GM19043 (cell line): ENCODE measurements around the gene BOLA2.
"Not testable (repeated sequence)": the region's sequence is repeated elsewhere in the genome, so short reads cannot be mapped to it uniquely, and the experiment has no call there.

Source experiments
- ATAC-seq: cut with Tn5 transposase; IDR thresholded peaks from one replicate; pipeline ENCODE4 v1.9.1; 2021; ENCODE audit warnings: low read depth; ENCODE audit not compliant: unreplicated experiment

Gene BOLA2

GRCh38 chr16:29454269-29454668 lies at the start of gene BOLA2, which contains the start of gene SLX1B:
Gene BOLA2 (minus strand): TSS chr16:29454351. CDS start chr16:29454253, 98 bp downstream.
Gene SLX1B (plus strand): TSS chr16:29454533.
- ATAC-seq = peak; percentile 84

GRCh38 chr16:29482276-29482675 lies 28.1 kb upstream of the BOLA2 start:
- not testable (repeated sequence) for ATAC-seq

GRCh38 chr16:29472065-29472464 lies 17.9 kb upstream of the BOLA2 start:
- ATAC-seq = not testable (repeated sequence)

- ATAC-seq = not testable (repeated sequence)
Measured at GRCh38 chr16:29469660-29470059, 15.5 kb upstream of the BOLA2 start.

GRCh38 chr16:29467654-29468366 lies 13.7 kb upstream of the BOLA2 start:
- not testable (repeated sequence) for ATAC-seq

GRCh38 chr16:29466904-29467303 lies 12.8 kb upstream of the BOLA2 start:
- not testable (repeated sequence) for ATAC-seq

GRCh38 chr16:29465985-29466824 lies 12.1 kb upstream of the BOLA2 start:
- ATAC-seq = not testable (repeated sequence)

- not testable (repeated sequence) for ATAC-seq
Measured at GRCh38 chr16:29460647-29461030, 6.5 kb upstream of the BOLA2 start.

- ATAC-seq = not testable (repeated sequence)
Measured at GRCh38 chr16:29459706-29460646, 5.8 kb upstream of the BOLA2 start, which contains the start of gene SULT1A4. Gene SULT1A4 (plus strand): TSS chr16:29459913. CDS start chr16:29461386, 1,473 bp downstream.

- not testable (repeated sequence) for ATAC-seq
Measured at GRCh38 chr16:29457660-29458059, 3.5 kb upstream of the BOLA2 start.

- peak; percentile 60 for ATAC-seq
Measured at GRCh38 chr16:29454828-29455227, 677 bp upstream of the BOLA2 start.

- not testable (repeated sequence) for ATAC-seq
Measured at GRCh38 chr16:29453754-29454153, 397 bp downstream of the BOLA2 start.

GRCh38 chr16:29425390-29425789 lies 28.8 kb downstream of the BOLA2 start:
- ATAC-seq = not testable (repeated sequence)

GRCh38 chr16:29423587-29423986 lies 30.6 kb downstream of the BOLA2 start:
- ATAC-seq = not testable (repeated sequence)

- ATAC-seq = not testable (repeated sequence)
Measured at GRCh38 chr16:29405249-29405648, 48.9 kb downstream of the BOLA2 start.
